HepG2 (cell line): ENCODE results near the gene DNAH9. TPM values are rescaled to one million over a fixed set of nuclear protein-coding genes. Genes with fewer than 3 reads are reported as not detected.

Experiments
- ATAC-seq: fragments of 200-7000 bp; cut with Tn5 transposase; 3 replicates; pipeline ENCODE4 v1.9.1; 2020; ENCODE audit warnings: mild to moderate bottlenecking, moderate library complexity
- BruUV-seq: library from RNA; stranded (reverse); fragments of 400-500 nt; replicated peaks from 2 replicates; lab custom pipeline; 2021; lab: Mats Ljungman, UMichigan
- CTCF ChIA-PET: fragments of 300-600 bp; formaldehyde crosslinking; extraction: SDS; loops from one replicate; lab custom pipeline; 2021; ENCODE audit warnings: low total read pairs, inconsistent platforms, low intra/inter-chr PET ratio; lab: Yijun Ruan, JAX
- POLR2A ChIA-PET: fragments of 350-600 bp; sonication (Branson Sonifier 250); formaldehyde crosslinking; loops from one replicate; lab custom pipeline; 2020; ENCODE audit warnings: antibody characterized with exemption, inconsistent platforms; lab: Yijun Ruan, JAX
- DNase-seq: peaks from one replicate; pipeline ENCODE4 v3.0.0-alpha.2; 2015; ENCODE audit warnings: low spot score
- FAIRE-seq: peaks from 3 replicates; lab custom pipeline; 2011; peaks lifted over from hg19 to GRCh38; lab: Jason Lieb, UNC
- H2AFZ ChIP-seq: one replicate; pipeline ENCODE4 v1.6.1; 2011; ENCODE audit warnings: low read length, inconsistent platforms
- H3K27ac ChIP-seq: fragments of 300-600 bp; 3 replicates; pipeline ENCODE4 v1.8.0; 2011; ENCODE audit warnings: mixed run types, mild to moderate bottlenecking, mixed read lengths, low read length, inconsistent platforms; ENCODE audit not compliant: insufficient read depth; ENCODE audit errors: extremely low read length
- H3K27me3 ChIP-seq, 2 experiments: fragments of 200-600 bp in 1 of 2; 2 replicates in 1 of 2; 3 replicates in 1 of 2; pipeline versions ENCODE4 v1.6.0 to v1.8.0; 2011; ENCODE audit warnings: low read length in 2 of 2, mild to moderate bottlenecking in 2 of 2, moderate library complexity in 2 of 2, inconsistent platforms in 1 of 2; ENCODE audit not compliant: insufficient read depth in 2 of 2, control insufficient read depth in 1 of 2
- H3K36me3 ChIP-seq, 2 experiments: fragments of 200-600 bp in 1 of 2; replicated peaks in 1 of 2; 2 replicates in 1 of 2; 3 replicates in 1 of 2; pipeline versions ENCODE4 v1.5.1 to v1.8.0; 2011; ENCODE audit warnings: low read length in 2 of 2, inconsistent platforms in 1 of 2; ENCODE audit not compliant: insufficient read depth in 2 of 2, control insufficient read depth in 1 of 2
- H3K4me1 ChIP-seq: 2 replicates; pipeline ENCODE4 v1.5.1; 2012; ENCODE audit warnings: low read length, inconsistent platforms; ENCODE audit not compliant: insufficient read depth
- H3K4me2 ChIP-seq: 2 replicates; pipeline ENCODE4 v1.6.0; 2011; ENCODE audit warnings: low read depth, low read length, inconsistent platforms
- H3K4me3 ChIP-seq, 3 experiments: fragments of 200-600 bp in 1 of 3; sonication (generic), shearing (Covaris generic) in 1 of 3; replicated peaks in 1 of 3; 2 replicates each; pipeline ENCODE4 v1.5.1; 2011 to 2016; ENCODE audit warnings: low read length in 3 of 3, inconsistent platforms in 2 of 3, low read depth in 2 of 3, mild to moderate bottlenecking in 2 of 3, control low read depth in 1 of 3, mixed read lengths in 1 of 3; ENCODE audit not compliant: insufficient read depth in 1 of 3
- H3K79me2 ChIP-seq: one replicate; pipeline ENCODE4 v1.6.1; 2011; ENCODE audit warnings: low read length, inconsistent platforms; ENCODE audit not compliant: insufficient read depth
- H3K9ac ChIP-seq: 2 replicates; pipeline ENCODE4 v1.6.0; 2011; ENCODE audit warnings: mild to moderate bottlenecking, low read depth, low read length, inconsistent platforms; ENCODE audit not compliant: insufficient read depth
- H3K9me3 ChIP-seq: 2 replicates; pipeline ENCODE4 v1.5.1; 2012; ENCODE audit warnings: mild to moderate bottlenecking, low read length
- H4K20me1 ChIP-seq: 2 replicates; pipeline ENCODE4 v1.6.0; 2011; ENCODE audit warnings: inconsistent platforms, mild to moderate bottlenecking, low read length, moderate library complexity; ENCODE audit not compliant: insufficient read depth
- CEBPB ChIP-seq: IDR thresholded peaks from 2 replicates; pipeline ENCODE4 v1.6.1; 2011; ENCODE audit warnings: low read depth, low read length, improper control_type of control experiment, borderline replicate concordance
- EEA1 ChIP-seq: sonication (generic); formaldehyde crosslinking; IDR thresholded peaks from 2 replicates; pipeline ENCODE4 v1.5.1; 2020; ENCODE audit warnings: mild to moderate bottlenecking, missing genetic modification reagents, borderline replicate concordance
- HOXA7 ChIP-seq: sonication (generic); formaldehyde crosslinking; IDR thresholded peaks from 2 replicates; pipeline ENCODE4 v1.8.1; 2022; ENCODE audit warnings: mild to moderate bottlenecking, missing genetic modification reagents, moderate library complexity
- KDM5A ChIP-seq: fragments of 200-600 bp; sonication (generic); IDR thresholded peaks from 2 replicates; pipeline ENCODE4 v1.7.0; 2018; ENCODE audit warnings: antibody characterized with exemption, mild to moderate bottlenecking, low read length, borderline replicate concordance
- POGZ ChIP-seq: sonication (generic); formaldehyde crosslinking; IDR thresholded peaks from 2 replicates; pipeline ENCODE4 v1.4.0; 2020; ENCODE audit warnings: mild to moderate bottlenecking, missing genetic modification reagents
- RFXANK ChIP-seq: IDR thresholded peaks from 2 replicates; pipeline ENCODE4 v1.6.1; 2016
- SMC3 ChIP-seq: IDR thresholded peaks from 2 replicates; pipeline ENCODE4 v1.6.1; 2011; ENCODE audit warnings: low read length, improper control_type of control experiment
- SP4 ChIP-seq: sonication (generic); formaldehyde crosslinking; IDR thresholded peaks from 2 replicates; pipeline ENCODE4 v1.8.1; 2023; ENCODE audit warnings: mild to moderate bottlenecking, missing genetic modification reagents
- TCF7L2 ChIP-seq: IDR thresholded peaks from 2 replicates; pipeline ENCODE4 v1.6.1; 2011; ENCODE audit warnings: mild to moderate bottlenecking, low read depth, low read length, moderate library complexity
- TOE1 ChIP-seq: sonication (generic); formaldehyde crosslinking; IDR thresholded peaks from 2 replicates; pipeline ENCODE4 v1.4.0; 2020; ENCODE audit warnings: mild to moderate bottlenecking, missing genetic modification reagents
- ZBTB7B ChIP-seq: sonication (generic); formaldehyde crosslinking; IDR thresholded peaks from 2 replicates; pipeline ENCODE4 v1.4.0; 2020; ENCODE audit warnings: missing genetic modification reagents
- ZNF235 ChIP-seq: sonication (generic); formaldehyde crosslinking; IDR thresholded peaks from 2 replicates; pipeline ENCODE4 v1.8.1; 2023; ENCODE audit warnings: mild to moderate bottlenecking, missing genetic modification reagents, borderline replicate concordance
- ZNF296 ChIP-seq: sonication (generic); formaldehyde crosslinking; conservative IDR thresholded peaks from 2 replicates; pipeline ENCODE4 v1.5.0; 2020; ENCODE audit warnings: mild to moderate bottlenecking, missing genetic modification reagents
- ZNF367 ChIP-seq: sonication (generic); formaldehyde crosslinking; IDR thresholded peaks from 2 replicates; pipeline ENCODE4 v1.4.0; 2020; ENCODE audit warnings: missing genetic modification reagents, borderline replicate concordance
- WGBS: methylation state at CpG from one replicate; pipeline ENCODE4 v1.1.6; 2017; ENCODE audit warnings: low lambda C conversion rate; 5-methylcytosine and 5-hydroxymethylcytosine counted together
- in situ Hi-C: cut with HindIII; loops from 2 replicates; pipeline ENCODE4 v1.10.0; 2017; ENCODE audit warnings: low pct_unique_long_range_greater_than_20kb; ENCODE audit not compliant: extremely low pct_ligation_motif_present
- intact Hi-C: fragments of 100-400 bp; cut with micrococcal nuclease; formaldehyde crosslinking; loops from one replicate; pipeline ENCODE4 v1.10.0; 2022; ENCODE audit not compliant: unreplicated experiment
- polyA plus RNA-seq, 8 experiments: library from polyadenylated mRNA; depleted of rRNA in 3 of 8; stranded (reverse) in 7 of 8; unstranded in 1 of 8; fragments of >200 nt; fragmentation: Illumina TruSeq in 4 of 8; extraction: Trizol in 4 of 8; gene quantifications; 2 replicates each; pipeline versions ENCODE4 v1.2.1 to v1.2.3, GENCODE V29; 2011 to 2016; ENCODE audit warnings: low read depth in 4 of 8, missing spikeins in 1 of 8, mixed read lengths in 1 of 8; ENCODE audit not compliant: insufficient read depth in 1 of 8
- total RNA-seq, 5 experiments: library from RNA; depleted of rRNA; stranded (reverse); fragments of >200 nt; fragmentation: Illumina TruSeq; extraction: Trizol; gene quantifications; 2 replicates each; pipeline ENCODE4 v1.2.3, GENCODE V29; 2016; ENCODE audit warnings: low read depth in 1 of 5
- TF ChIP-seq, protein P1 (sequence below): sonication (generic); formaldehyde crosslinking; IDR thresholded peaks from 2 replicates; pipeline ENCODE4 v1.4.0; 2020; ENCODE audit warnings: missing genetic modification reagents, borderline replicate concordance
- TF ChIP-seq, protein P2 (sequence below): sonication (generic); formaldehyde crosslinking; IDR thresholded peaks from 2 replicates; pipeline ENCODE4 v1.5.0; 2020; ENCODE audit warnings: mild to moderate bottlenecking, missing genetic modification reagents

The DNAH9 gene
- total and polyA plus RNA-seq, 2 of the 13 experiments (the other 11 are each of a cell fraction or from before 2014, with no cell fraction given), result not detected

GRCh38 chr17:11651089-11651488 lies 52.8 kb downstream of the DNAH9 start:
- TF ChIP-seq KDM5A (no peak), TOE1 (CRISPR knock-in tag) (no peak), SMC3 (no peak), EEA1 (CRISPR knock-in tag) (no peak), CEBPB (no peak), ZNF367 (CRISPR knock-in tag) (no peak), TCF7L2 (no peak), POGZ (CRISPR knock-in tag) (no peak), RFXANK (no peak), SP4 (no peak), HOXA7 (CRISPR knock-in tag) (no peak), ZNF296 (CRISPR knock-in tag) (no peak), ZNF235 (no peak), ZBTB7B (no peak)
- TF ChIP-seq, protein P1, sequence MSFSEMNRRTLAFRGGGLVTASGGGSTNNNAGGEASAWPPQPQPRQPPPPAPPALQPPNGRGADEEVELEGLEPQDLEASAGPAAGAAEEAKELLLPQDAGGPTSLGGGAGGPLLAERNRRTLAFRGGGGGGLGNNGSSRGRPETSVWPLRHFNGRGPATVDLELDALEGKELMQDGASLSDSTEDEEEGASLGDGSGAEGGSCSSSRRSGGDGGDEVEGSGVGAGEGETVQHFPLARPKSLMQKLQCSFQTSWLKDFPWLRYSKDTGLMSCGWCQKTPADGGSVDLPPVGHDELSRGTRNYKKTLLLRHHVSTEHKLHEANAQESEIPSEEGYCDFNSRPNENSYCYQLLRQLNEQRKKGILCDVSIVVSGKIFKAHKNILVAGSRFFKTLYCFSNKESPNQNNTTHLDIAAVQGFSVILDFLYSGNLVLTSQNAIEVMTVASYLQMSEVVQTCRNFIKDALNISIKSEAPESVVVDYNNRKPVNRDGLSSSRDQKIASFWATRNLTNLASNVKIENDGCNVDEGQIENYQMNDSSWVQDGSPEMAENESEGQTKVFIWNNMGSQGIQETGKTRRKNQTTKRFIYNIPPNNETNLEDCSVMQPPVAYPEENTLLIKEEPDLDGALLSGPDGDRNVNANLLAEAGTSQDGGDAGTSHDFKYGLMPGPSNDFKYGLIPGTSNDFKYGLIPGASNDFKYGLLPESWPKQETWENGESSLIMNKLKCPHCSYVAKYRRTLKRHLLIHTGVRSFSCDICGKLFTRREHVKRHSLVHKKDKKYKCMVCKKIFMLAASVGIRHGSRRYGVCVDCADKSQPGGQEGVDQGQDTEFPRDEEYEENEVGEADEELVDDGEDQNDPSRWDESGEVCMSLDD (CRISPR knock-in tag), result no peak
- TF ChIP-seq, protein P2, sequence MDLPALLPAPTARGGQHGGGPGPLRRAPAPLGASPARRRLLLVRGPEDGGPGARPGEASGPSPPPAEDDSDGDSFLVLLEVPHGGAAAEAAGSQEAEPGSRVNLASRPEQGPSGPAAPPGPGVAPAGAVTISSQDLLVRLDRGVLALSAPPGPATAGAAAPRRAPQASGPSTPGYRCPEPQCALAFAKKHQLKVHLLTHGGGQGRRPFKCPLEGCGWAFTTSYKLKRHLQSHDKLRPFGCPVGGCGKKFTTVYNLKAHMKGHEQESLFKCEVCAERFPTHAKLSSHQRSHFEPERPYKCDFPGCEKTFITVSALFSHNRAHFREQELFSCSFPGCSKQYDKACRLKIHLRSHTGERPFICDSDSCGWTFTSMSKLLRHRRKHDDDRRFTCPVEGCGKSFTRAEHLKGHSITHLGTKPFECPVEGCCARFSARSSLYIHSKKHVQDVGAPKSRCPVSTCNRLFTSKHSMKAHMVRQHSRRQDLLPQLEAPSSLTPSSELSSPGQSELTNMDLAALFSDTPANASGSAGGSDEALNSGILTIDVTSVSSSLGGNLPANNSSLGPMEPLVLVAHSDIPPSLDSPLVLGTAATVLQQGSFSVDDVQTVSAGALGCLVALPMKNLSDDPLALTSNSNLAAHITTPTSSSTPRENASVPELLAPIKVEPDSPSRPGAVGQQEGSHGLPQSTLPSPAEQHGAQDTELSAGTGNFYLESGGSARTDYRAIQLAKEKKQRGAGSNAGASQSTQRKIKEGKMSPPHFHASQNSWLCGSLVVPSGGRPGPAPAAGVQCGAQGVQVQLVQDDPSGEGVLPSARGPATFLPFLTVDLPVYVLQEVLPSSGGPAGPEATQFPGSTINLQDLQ (CRISPR knock-in tag), result no peak
- FAIRE-seq (no peak), DNase-seq (no peak), ATAC-seq (no peak)
- Histone ChIP-seq H3K36me3 (no peaks in the 10 kb centered on the region), H3K27ac (no peak overlapping the region), H4K20me1 (no peaks in the 10 kb centered on the region), H3K79me2 (no peaks in the 10 kb centered on the region), H3K27me3 (no peaks in the 10 kb centered on the region; a peak in 1 of 5 replicates), H2AFZ (no peak overlapping the region), H3K4me2 (no peak overlapping the region), H3K9ac (no peak overlapping the region), H3K4me3 (no peak overlapping the region), H3K4me1 (no peaks in the 10 kb centered on the region), H3K9me3 (no peaks in the 10 kb centered on the region)
- WGBS, result 7% methylated on average over 3 of the region's 3 CpGs
- in situ Hi-C loops (no loop called here), intact Hi-C loops (no loop called here)
- ChIA-PET POLR2A (no interaction called here), CTCF (no interaction called here)
- no TSS peak for BruUV-seq
